ENCODE measurements around the gene DYNC1LI1.
"Not testable (repeated sequence)": the region's sequence is repeated elsewhere in the genome, so short reads cannot be mapped to it uniquely, and the experiment has no call there.

Gene DYNC1LI1

DNA sequence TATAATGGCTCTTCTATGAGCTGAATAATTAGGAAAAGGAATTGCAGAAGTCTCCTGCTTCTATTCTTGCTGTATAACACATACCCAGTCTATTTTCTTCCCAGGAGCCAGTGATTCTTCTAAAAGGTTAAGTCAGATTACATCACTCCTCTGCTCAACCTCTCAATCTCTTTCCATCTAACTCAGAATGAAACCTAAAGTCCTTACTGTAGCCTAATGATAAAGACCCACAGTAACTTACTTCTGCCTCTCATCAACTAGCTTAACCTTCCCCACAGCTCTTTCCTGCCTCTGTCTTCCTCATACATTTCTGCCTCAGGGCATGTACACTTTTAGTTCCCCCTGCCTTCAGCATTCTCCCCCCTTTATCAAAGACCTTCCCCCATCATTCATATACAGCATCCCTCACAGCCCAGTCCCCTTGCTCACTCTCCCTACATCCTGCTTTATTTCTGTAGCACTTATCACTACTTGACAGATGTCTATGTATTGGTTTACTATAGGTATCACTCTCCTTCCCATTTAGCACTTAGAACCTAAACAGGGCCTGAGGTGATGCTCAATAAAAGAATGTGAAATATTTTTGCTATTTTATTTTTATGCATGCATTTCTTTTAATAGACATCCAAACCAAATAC, 39.5 kb downstream of the DYNC1LI1 start:
- no peak for DNase-seq (ENCODE audit: low read depth in 2 of 2)

DNA sequence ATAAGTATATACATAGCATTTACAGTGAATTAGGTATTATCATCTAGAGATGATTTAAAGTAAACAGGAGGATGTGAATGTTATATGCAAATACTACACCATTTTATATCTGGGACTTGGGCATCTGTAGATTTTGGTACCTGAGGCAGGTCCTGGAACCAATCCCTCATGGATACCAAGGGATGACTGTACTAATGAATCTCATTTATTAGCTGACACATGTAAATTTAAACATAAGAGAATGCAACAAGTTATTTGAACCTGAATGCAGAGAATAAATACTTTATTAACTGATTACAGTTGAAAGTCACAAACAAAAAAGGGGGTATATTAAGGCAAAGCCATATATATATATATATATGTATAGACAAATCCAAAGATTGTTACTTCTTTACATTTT, 44.9 kb downstream of the DYNC1LI1 start:
- DNase-seq (ENCODE audit: low read depth in 2 of 2): no peak

DNA sequence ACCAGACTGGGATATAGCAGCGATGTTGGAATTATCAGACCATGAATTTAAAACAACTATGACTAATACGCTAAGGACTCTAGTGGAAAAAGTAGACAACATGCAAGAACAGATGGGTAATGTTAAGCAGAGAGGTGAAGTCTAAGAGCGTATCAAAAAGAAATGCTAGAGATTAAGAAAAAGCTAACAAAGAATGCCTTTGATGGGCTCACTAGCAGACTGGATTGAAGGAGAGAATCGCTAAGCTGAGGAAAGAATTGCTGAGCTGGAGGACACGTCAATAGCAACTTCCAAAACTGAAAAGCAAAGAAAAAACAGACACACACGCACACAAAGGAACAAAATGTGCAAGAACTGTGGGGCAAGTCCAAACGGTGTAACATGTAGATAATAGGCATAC, 48.0 kb downstream of the DYNC1LI1 start:
- DNase-seq (ENCODE audit: low read depth in 2 of 2): no peak

DNA sequence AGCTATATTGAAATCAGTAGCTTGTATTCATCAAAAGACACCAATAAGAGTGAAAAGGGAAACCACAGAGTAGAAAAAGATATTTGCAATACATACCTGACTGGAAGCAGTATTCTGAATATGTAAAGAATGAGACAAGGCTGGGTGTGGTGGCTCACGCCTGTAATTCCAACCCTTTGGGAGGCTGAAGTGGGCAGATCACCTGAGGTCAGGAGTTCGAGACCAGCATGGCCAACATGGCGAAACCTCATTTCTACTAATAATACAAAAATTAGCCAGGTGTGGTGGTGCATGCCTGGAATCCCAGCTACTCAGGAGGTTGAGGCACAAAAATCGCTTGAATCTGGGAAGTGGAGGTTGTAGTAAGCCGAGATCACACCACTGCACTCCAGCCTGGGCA, 51.7 kb downstream of the DYNC1LI1 start:
- not testable (repeated sequence) for DNase-seq (ENCODE audit: low read depth in 2 of 2)

DNA sequence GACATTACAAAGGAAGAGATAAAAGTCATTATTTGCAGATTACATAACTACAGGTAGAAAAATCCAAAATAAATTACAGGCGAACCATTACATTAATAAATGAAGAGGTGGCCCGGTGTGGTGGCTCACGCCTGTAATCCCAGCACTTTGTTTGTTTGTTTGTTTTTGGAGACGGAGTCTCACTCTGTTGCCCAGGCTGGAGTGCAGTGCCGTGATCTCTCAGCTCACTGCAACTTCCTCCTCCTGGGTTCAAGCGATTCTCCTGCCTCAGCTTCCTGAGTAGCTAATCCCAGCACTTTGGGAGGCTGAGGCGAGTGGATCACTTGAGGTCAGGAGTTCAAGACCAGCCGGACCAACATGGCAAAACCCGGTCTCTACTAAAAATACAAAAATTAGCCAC, 53.9 kb downstream of the DYNC1LI1 start:
- DNase-seq (ENCODE audit: low read depth in 2 of 2): not testable (repeated sequence)

DNA sequence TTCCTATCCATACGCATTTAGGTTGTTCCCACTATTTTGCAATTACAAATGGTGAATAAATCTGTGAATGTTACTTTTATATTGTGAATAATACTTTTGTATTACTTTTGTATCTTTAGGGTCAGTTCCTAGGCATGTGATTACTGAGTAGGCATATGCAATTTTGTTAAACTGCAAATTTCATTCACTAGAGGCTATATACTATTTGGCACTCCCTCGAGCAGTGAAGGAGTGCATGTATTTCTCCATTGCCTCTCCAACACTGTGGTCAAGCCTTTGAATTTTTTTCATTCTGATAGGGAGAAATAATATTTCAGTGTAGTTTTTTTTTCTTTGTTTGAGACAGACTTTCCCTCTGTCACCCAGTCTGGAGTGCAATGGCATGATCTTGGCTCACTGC, 59.7 kb downstream of the DYNC1LI1 start:
- DNase-seq (ENCODE audit: low read depth in 2 of 2): no peak

DNA sequence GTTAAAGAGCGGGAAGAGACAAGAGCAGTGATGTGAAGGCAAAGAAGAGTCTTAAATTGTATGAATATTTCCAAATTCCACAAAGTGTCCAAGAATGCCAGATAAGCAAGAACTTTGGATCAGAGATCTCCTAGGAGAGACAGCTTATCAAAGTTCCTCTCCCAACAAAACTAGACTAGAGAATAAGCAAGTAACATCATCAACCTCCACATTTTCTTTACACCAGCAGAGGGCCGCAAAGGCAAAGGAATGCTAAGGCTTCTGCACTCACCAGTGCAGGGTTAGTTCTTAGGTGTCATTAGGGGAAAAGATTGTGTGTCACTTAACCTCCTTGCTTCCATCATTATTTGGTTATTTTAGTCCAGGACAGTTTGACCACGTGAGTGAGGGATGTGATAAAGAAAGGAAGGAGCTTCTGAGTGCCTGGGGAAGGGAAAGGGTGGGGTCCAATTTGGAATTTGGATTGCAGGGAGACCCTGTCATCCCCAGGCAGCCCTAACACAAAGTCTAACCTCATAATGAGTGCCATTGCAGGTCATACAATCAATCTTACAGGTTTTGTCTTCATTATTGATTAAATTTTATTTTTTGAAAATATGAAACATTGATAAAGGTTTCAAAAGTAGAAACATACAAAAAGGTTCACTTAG, 60.5 kb downstream of the DYNC1LI1 start:
- peak; percentile 24 to 39 for DNase-seq (ENCODE audit: low read depth in 2 of 2)

DNA sequence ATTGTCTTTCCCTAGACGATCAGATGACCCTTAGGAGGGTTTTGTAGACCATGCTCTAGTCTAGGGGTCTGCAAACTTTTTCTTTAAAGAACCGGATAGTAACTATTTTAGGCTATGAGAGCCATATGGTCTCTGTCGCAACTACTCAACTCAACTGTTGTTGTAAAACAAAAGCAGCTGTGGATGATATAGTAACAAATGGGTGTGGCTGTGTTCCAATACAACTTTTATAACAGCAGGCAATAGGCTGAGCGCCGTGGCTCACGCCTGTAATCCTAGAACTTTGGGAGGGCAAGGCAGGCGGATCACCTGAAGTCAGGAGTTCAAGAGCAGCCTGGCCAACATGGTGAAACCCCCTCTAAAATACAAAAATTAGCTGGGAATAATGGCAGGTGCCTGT, 61.9 kb downstream of the DYNC1LI1 start:
- no peak for DNase-seq (ENCODE audit: low read depth in 2 of 2)

DNA sequence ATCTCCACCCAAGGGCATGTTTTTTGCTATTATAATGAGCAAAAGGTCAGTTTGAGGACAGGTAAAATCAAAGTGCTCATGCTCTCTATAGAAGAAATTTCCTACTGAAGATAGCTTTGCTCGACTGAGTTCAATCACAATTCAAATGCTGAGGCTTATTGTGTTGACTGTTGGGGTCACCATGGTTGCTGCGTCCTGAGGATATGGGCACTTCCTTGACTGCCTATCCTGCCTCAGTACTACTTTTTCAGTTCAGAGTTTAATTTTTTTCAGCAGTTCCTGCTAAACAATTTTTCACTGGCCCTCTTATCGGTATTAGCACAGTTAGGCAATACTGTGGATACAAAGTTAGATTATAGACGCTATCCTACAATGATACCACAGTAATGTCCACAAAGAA, 64.2 kb downstream of the DYNC1LI1 start:
- no peak for DNase-seq (ENCODE audit: low read depth in 2 of 2)

DNA sequence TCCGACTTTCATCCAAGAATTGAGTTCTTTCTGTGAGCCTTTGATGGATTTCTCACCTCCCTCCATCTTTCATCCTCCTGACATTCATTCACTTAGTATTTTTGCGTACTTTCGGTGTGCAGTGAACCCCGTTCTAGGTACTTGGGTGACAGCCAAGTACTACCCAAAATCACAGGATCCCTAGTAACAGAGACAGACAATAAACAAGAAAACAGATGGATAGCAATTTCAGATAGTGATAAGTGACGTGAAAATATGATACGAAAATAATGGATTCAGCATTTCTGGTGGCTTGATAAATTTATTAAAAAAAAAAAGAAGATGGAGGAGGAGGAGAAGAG, 67.7 kb downstream of the DYNC1LI1 start:
- no peak for DNase-seq (ENCODE audit: low read depth in 2 of 2)

DNA sequence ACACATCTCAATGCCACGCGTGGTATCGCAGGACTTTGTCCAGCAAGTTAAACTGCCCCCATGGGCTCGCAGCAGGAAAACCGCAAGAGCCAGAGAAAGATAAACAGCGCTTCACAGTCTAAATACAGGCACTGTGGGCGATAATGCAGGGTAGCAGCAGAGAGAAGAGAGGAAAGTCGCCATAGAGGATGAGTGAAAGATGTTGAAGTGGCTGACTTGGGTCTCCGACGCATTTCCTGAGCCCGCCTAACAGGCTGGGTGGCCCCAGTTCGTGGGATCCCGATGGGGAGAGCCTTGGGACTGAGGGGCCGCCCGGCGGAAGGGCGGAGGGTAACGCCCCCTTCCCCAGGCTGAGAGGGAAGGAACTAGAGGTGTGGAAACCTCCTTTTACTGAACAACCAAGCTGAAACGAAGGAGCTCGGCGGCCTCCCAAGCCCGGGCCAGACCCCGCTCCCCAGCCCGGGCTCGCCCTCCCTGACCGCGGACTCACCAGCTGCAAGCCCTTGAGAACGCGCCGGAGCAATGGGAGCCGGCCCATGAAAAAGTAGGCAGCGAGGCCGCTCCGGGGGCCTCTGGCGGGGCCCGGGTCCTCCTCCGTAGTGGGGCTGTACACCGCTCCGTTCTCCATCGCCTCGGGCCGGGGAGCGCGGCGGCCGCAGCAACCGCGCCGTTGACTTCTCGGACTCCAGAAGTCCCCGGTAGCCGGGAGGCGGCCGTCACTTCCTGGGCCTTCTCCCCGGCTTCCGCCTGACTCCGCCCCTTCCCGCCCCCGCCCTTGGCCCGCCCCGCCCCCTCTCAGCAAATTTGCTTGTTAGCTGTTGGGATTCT, 68.3 kb downstream of the DYNC1LI1 start, which contains the start of gene CMTM6:
Gene CMTM6 (minus strand): TSS at position 735 of the 828 bp plus-strand sequence. CDS start 107 bp downstream, at position 628.
- DNase-seq (ENCODE audit: low read depth in 2 of 2): peak; percentile 41 to 48

DNA sequence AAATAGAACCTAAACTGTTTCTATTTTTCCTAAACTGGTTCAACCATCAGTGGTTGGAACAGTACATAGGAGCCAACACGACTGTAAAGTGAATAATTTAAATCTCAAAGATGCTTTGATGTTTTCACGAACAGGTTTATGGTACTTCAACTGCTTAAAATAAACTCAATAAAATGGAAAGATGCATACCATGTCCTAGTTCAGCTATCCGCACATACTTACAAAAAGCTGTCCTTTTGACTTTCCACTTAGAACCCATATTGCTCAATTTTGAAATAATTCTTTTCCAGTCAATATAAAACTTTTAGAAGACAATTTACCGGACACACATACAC, 68.9 kb downstream of the DYNC1LI1 start:
- no peak for DNase-seq (ENCODE audit: low read depth in 2 of 2)

DNA sequence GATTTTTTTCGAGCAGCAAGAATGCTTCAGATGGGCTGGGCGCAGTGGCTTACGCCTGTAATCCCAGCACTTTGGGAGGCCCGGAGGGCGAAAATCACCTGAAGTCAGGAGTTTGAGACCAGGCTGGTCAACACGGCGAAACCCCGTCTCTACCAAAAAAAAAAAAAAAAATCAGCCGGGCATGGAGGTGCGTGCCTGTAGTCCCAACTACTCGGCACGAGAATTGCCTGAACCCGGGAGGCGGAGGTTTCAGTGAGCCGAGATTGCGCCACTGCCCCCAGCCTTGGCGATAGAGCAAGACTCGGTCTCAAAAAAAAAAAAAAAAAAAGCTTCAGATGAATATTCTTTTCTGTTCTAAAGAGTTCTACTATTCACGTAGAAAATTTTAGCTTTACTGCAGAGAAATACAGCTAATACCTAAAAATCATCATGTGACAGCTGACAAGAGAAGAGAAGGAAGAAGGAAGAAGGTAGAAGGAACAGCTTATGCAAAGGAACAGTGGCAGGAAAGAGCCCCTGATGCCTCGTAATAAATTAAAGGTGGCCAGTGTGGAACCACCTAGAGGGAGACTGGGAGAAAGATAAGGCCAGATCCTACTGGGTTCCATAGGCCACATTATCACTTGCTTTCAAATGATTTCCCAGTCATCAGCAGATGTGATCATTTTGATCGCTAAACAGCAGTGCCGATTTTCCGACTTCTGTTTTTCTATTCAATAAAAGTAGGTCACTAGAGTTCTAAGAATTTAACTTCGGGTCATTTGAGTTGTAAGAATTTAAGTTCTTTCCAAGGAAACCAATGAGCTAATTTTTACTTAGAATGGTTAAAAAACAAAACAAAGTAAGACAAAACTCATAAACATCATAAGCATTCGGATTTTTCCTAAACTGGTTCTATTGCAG, 69.5 kb downstream of the DYNC1LI1 start:
- no peak for DNase-seq (ENCODE audit: low read depth in 2 of 2)

DNA sequence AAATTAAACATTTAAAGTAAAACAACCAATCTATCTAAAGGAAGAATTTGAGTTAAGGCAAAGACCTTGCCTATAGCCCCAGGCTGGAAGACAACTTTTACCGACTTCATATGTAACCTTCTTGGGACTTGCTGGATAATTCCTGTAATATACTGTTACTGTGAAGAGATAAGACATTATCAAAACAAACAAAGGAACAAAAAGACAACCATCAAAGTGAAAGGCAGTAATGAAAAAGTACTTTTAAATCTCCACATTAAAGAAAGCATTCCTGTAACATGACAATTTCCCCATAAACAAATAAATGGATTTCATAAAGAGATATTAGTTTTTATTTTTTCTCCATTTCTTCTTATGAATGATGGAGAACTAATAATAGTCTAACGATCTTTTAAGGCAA, 70.4 kb downstream of the DYNC1LI1 start:
- DNase-seq (ENCODE audit: low read depth in 2 of 2): no peak

DNA sequence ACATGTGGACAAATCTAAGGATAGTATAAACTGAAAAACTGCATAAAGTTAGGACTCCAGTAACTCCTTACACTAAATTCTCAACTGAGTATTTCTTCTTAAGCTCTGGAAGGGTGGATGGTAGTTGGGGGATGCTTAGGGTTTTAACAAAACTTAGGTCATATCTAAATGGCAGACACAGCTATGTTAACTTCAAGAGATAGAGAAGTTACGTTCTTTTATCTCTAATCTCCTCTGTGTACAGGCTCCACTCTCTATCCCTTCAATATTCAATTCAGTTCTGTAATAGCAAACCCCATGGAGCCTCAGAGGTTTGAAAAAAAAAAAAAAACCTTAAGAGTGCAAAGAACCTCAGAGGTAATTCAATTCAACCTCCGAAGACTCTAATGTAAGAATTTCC, 71.1 kb downstream of the DYNC1LI1 start:
- DNase-seq (ENCODE audit: low read depth in 2 of 2): no peak

DNA sequence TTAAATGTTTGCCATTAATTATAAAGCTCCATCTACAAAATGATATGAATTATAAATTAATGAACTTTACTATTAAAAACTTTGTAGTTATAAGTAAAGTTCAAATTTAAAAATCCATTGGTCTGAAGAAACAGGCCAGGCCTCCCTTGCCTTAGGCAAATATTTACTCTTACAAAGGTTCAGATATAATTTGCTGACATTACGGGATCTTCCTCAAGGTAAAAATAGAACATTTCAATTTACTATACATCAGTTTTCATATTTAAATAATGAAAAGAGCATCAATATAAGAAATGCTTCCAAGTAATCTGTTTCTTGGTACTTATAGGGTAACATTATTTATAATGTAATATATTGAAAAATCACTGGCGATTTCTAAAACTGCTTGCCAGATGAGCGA, 71.7 kb downstream of the DYNC1LI1 start:
- no peak for DNase-seq (ENCODE audit: low read depth in 2 of 2)

DNA sequence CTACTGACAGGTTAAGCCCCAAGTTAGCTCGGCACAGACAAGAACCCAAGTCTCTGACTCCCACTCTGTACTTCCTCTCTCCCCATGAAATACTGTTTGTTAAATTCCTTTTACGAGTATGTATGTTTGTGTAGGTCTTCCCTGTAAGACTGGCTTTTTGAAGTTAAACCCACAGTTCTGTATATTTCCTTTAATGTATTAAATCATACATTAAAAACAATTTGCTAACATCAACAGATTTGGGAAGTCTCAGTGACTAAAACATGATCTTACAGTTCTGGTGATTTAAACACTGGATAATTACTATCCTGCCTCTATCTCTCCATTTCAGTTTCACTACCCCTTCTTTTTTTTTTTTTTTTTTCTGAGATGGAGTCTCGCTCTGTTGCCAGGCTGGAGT, 72.4 kb downstream of the DYNC1LI1 start:
- no peak for DNase-seq (ENCODE audit: low read depth in 2 of 2)

DNA sequence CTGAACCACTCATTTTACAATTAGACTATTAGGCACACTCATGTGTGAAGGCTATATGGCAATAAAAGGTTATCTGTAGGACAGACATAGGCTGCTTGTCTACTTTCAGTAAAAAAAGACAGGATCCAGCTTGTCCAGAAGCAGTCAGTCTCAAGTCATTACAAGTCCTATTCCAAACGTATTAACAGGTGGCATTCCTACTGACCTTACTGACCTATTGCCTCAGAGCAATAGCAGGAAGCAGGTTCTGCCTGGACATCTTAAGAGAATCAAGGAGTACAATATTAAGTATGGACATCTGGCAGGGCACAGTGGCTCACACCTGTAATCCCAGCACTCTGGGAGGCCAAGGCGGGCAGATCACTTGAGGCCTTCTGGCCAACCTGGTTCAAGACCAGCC, 75.0 kb downstream of the DYNC1LI1 start:
- DNase-seq (ENCODE audit: low read depth in 2 of 2): no peak

DNA sequence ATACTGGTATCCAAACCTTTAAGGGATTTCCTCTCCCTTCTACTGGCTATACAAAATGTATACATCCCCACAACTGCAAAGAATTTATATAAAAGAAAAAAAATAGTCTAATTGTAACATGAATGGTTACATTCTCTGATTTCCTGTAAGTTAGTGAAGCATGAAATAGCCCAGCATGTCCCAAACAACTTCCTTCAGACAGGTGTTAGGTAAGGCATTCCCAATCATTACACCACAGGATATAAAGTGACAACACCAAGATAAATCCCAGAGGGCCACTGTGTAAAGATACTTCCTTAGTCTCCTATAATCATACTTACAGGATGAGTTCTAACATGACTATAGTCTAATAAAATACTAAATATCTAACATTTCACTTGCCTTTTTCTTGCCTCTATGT, 75.6 kb downstream of the DYNC1LI1 start:
- no peak for DNase-seq (ENCODE audit: low read depth in 2 of 2)

DNA sequence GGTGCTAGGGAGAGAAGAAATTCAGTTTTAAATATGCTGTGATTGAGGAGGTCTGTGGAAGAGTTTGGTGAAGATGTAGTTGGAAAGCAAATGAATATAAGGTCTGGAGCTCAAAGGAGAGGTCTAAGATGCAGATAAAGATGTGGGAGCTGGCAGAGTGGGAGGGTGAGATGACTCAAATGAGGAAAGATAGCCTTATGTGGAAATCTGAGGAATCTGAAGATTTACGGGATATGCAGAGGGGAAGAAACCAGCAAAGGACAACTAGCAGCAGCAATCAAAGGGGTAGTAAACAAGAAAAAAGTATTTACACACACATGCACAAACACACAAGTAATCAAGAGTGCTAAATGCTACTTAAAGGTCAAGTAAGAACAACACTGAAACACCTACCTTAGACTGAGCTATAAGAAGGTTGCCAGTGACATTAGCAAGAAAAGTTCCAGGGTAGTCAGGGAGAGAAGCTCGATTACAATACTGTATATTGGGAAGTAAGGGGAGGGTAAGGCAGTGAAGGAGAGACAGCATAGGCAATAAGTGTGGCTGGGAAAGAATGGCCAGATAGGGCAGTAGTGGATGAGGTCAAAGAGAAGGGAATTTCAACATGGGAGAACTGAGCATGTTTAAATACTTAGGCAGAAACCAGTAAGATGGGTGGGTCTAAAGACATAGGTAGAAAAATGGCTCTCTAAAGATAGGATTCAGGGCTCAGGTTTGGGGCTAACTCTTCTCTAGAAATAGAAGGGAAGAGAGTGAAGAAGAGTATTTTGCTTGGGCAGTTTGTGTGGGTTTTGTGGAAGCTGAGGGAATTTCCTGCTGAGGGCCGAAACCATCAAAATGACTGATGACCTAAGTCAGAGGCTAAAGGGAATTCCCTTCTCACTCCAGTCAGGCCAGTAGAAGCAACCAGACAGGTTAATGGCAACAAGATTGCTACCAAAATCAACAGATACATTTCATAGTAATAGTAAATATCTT, 76.9 kb downstream of the DYNC1LI1 start:
- no peak for DNase-seq (ENCODE audit: low read depth in 2 of 2)

Measured in activated CD8-positive, alpha-beta memory T cell treated with anti-CD3 and anti-CD28 coated beads for 4 hours (primary cell).